Panc1 (cell line): Measurements from ENCODE around the gene CCRL2. TPM values are rescaled to one million over a fixed set of nuclear protein-coding genes. Genes with fewer than 3 reads are reported as not detected.

Experiments used
- ATAC-seq: fragments of 200-7000 bp; cut with Tn5 transposase; 2 replicates; pipeline ENCODE4 v1.9.1; 2020; ENCODE audit warnings: mild to moderate bottlenecking, moderate library complexity
- BruUV-seq: library from RNA; stranded (reverse); fragments of 400-500 nt; replicated peaks from 2 replicates; lab custom pipeline; 2021; lab: Mats Ljungman, UMichigan
- CTCF ChIA-PET: fragments of 300-600 bp; sonication (Branson Sonifier 250); formaldehyde crosslinking; loops from one replicate; lab custom pipeline; 2022; ENCODE audit warnings: antibody characterized with exemption; lab: Charles Lee
- POLR2A ChIA-PET: fragments of 300-600 bp; sonication (Branson Sonifier 250); formaldehyde crosslinking; loops from one replicate; lab custom pipeline; 2022; ENCODE audit warnings: antibody characterized with exemption; lab: Charles Lee
- DNase-seq: peaks from one replicate; pipeline ENCODE4 v3.0.0-alpha.2; 2010; ENCODE audit warnings: low read depth, low spot score
- H3K27ac ChIP-seq: 2 replicates; pipeline ENCODE4 v1.5.1; 2011; ENCODE audit warnings: mild to moderate bottlenecking, low read length, inconsistent platforms
- H3K27me3 ChIP-seq: fragments of 200-500 bp; sonication (Bioruptor generic); 2 replicates; pipeline ENCODE4 v1.6.0; 2014; ENCODE audit warnings: low read length, inconsistent platforms; ENCODE audit not compliant: control insufficient read depth, insufficient read depth
- H3K36me3 ChIP-seq: fragments of 200-500 bp; sonication (Bioruptor generic); 2 replicates; pipeline ENCODE4 v1.5.1; 2014; ENCODE audit warnings: inconsistent platforms, mild to moderate bottlenecking, low read length, moderate library complexity; ENCODE audit not compliant: control insufficient read depth, insufficient read depth
- H3K4me1 ChIP-seq: 2 replicates; pipeline ENCODE4 v1.5.1; 2011; ENCODE audit warnings: inconsistent platforms, mild to moderate bottlenecking, low read length, moderate library complexity; ENCODE audit not compliant: control insufficient read depth, insufficient read depth
- H3K4me3 ChIP-seq, 2 experiments: 2 replicates each; pipeline ENCODE4 v1.5.1; 2011 to 2012; ENCODE audit warnings: low read depth in 2 of 2, low read length in 2 of 2, mild to moderate bottlenecking in 2 of 2, inconsistent platforms in 1 of 2, moderate library complexity in 1 of 2
- H3K9me3 ChIP-seq: fragments of 200-500 bp; sonication (Bioruptor generic); 2 replicates; pipeline ENCODE4 v1.5.1; 2014; ENCODE audit warnings: low read depth, mild to moderate bottlenecking, inconsistent platforms, low read length, moderate library complexity; ENCODE audit not compliant: control insufficient read depth, insufficient read depth
- POLR2AphosphoS5 ChIP-seq: IDR thresholded peaks from 2 replicates; pipeline ENCODE4 v1.6.1; 2012; ENCODE audit warnings: mild to moderate bottlenecking, low read depth, low read length, moderate library complexity
- SIN3A ChIP-seq: IDR thresholded peaks from 2 replicates; pipeline ENCODE4 v1.6.1; 2012; ENCODE audit warnings: low read depth, mild to moderate bottlenecking, low read length, moderate library complexity, borderline replicate concordance; ENCODE audit not compliant: insufficient read depth
- TCF7L2 ChIP-seq: IDR thresholded peaks from 2 replicates; pipeline ENCODE4 v1.6.1; 2011; ENCODE audit warnings: mild to moderate bottlenecking, low read depth, low read length, inconsistent platforms
- in situ Hi-C: cut with HindIII; loops from 2 replicates; pipeline ENCODE4 v1.10.0; 2016; ENCODE audit warnings: low sequenced_read_pairs, low pct_unique_long_range_greater_than_20kb
- intact Hi-C: fragments of 100-400 bp; cut with micrococcal nuclease; formaldehyde crosslinking; loops from one replicate; pipeline ENCODE4 v1.10.0; 2022; ENCODE audit not compliant: unreplicated experiment
- total RNA-seq: library from RNA; stranded (reverse); gene quantifications from one replicate; pipeline ENCODE4 v1.2.1, GENCODE V29; 2021; ENCODE audit not compliant: unreplicated experiment
- TF ChIP-seq, protein P1 (sequence below), 2 experiments: IDR thresholded peaks; 2 replicates each; pipeline ENCODE4 v1.6.1; 2011 to 2012; ENCODE audit warnings: low read depth in 2 of 2, control low read depth in 1 of 2, low read length in 1 of 2, mild to moderate bottlenecking in 1 of 2, moderate library complexity in 1 of 2; ENCODE audit not compliant: insufficient read depth in 1 of 2
- TF ChIP-seq, protein P2 (sequence below): fragments of 450-650 bp; IDR thresholded peaks from 2 replicates; pipeline ENCODE4 v1.5.1; 2017; ENCODE audit warnings: mild to moderate bottlenecking

Gene CCRL2
- total RNA-seq, 1 experiment from 2014 or later = not detected

DNA sequence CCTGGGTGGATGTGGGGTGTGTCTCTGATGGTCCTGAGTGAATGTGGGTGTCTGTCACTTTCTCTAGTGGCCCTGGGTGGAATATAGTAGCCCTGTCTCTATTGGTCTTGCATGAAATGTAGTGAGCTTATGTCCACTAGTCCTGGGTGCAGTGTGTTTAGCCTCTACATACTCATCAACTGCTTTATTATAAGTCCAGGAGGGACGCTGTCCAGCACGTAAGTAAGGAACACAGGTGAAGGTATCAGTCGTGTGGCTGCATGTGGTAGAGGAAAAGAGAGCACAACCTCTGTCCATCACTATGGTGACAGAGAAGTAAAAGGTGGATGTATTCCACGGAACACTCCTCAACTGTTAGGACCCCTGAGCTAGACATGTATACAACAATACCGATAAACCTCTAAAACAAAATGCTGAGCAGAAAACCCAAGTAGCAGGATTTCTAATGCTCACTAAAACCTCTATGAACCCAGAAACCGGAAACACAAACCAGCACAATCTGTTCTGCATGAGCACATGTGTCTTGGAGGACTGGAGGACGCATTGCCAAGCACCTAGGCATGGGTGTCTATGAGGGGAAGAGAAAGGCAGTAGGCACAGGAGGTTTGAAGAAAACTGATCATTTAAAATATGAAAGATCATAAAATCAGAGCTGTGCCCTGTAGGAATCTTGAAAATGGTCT is 46.6 kb downstream of the CCRL2 start:
- H3K4me3 ChIP-seq = no peak overlapping the region
- no peak overlapping the region for H3K27ac ChIP-seq
- no TSS peak for BruUV-seq
- H3K4me1 ChIP-seq = no peaks in the 10 kb centered on the region
- ATAC-seq (no peak), DNase-seq (no peak)
- POLR2A ChIA-PET = no interaction called here
- no peaks in the 10 kb centered on the region for H3K36me3 ChIP-seq
- H3K9me3 ChIP-seq = no peaks in the 10 kb centered on the region
- TF ChIP-seq SIN3A (no peak), TCF7L2 (no peak), POLR2AphosphoS5 (no peak)
- TF ChIP-seq, protein P1, sequence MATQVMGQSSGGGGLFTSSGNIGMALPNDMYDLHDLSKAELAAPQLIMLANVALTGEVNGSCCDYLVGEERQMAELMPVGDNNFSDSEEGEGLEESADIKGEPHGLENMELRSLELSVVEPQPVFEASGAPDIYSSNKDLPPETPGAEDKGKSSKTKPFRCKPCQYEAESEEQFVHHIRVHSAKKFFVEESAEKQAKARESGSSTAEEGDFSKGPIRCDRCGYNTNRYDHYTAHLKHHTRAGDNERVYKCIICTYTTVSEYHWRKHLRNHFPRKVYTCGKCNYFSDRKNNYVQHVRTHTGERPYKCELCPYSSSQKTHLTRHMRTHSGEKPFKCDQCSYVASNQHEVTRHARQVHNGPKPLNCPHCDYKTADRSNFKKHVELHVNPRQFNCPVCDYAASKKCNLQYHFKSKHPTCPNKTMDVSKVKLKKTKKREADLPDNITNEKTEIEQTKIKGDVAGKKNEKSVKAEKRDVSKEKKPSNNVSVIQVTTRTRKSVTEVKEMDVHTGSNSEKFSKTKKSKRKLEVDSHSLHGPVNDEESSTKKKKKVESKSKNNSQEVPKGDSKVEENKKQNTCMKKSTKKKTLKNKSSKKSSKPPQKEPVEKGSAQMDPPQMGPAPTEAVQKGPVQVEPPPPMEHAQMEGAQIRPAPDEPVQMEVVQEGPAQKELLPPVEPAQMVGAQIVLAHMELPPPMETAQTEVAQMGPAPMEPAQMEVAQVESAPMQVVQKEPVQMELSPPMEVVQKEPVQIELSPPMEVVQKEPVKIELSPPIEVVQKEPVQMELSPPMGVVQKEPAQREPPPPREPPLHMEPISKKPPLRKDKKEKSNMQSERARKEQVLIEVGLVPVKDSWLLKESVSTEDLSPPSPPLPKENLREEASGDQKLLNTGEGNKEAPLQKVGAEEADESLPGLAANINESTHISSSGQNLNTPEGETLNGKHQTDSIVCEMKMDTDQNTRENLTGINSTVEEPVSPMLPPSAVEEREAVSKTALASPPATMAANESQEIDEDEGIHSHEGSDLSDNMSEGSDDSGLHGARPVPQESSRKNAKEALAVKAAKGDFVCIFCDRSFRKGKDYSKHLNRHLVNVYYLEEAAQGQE (IDR thresholded peaks at IDR 0.05; ENCODE audit: insufficient read depth in 1 of 2, low read depth in 2 of 2, low read length in 1 of 2) = no peak
- TF ChIP-seq, protein P2, sequence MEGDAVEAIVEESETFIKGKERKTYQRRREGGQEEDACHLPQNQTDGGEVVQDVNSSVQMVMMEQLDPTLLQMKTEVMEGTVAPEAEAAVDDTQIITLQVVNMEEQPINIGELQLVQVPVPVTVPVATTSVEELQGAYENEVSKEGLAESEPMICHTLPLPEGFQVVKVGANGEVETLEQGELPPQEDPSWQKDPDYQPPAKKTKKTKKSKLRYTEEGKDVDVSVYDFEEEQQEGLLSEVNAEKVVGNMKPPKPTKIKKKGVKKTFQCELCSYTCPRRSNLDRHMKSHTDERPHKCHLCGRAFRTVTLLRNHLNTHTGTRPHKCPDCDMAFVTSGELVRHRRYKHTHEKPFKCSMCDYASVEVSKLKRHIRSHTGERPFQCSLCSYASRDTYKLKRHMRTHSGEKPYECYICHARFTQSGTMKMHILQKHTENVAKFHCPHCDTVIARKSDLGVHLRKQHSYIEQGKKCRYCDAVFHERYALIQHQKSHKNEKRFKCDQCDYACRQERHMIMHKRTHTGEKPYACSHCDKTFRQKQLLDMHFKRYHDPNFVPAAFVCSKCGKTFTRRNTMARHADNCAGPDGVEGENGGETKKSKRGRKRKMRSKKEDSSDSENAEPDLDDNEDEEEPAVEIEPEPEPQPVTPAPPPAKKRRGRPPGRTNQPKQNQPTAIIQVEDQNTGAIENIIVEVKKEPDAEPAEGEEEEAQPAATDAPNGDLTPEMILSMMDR = no peak
- H3K27me3 ChIP-seq = no peaks in the 10 kb centered on the region
- in situ Hi-C loops (no loop called here), intact Hi-C loops (no loop called here)
- CTCF ChIA-PET = no interaction called here

DNA sequence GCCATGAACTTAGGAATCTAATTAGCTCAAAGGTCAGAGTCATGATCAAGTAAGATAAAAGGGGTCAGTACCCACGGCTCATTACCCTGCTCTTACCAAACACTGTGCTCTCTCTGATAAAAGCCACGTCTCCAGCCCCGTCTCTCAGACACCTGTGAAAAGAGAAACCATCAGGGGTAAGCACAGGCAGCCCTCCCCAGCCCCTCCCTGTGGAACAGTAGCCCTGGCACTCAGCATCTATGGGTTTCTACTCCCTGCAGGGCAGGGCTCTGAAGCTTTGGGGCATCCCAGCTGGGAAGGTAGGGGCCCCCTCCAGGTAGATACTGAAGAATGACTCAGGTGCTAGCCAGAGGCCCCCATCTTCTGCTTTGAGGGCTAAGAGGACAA is 47.1 kb downstream of the CCRL2 start:
- Histone ChIP-seq H3K36me3 (no peaks in the 10 kb centered on the region), H3K4me1 (no peaks in the 10 kb centered on the region), H3K9me3 (no peaks in the 10 kb centered on the region), H3K27ac (no peak overlapping the region), H3K4me3 (no peak overlapping the region), H3K27me3 (no peaks in the 10 kb centered on the region)
- in situ Hi-C loops (no loop called here), intact Hi-C loops (no loop called here)
- ChIA-PET CTCF (no interaction called here), POLR2A (no interaction called here)
- TF ChIP-seq, protein P1 (IDR thresholded peaks at IDR 0.05; ENCODE audit: insufficient read depth in 1 of 2, low read depth in 2 of 2, low read length in 1 of 2) = no peak
- TF ChIP-seq, protein P2 = no peak
- TF ChIP-seq TCF7L2 (no peak), POLR2AphosphoS5 (no peak), SIN3A (no peak)
- no peak for DNase-seq
- no peak for ATAC-seq
- BruUV-seq = no TSS peak
